ENCODE measurements around the gene RIPOR3.

GRCh38 chr20:50561379-50562078, 129.8 kb downstream of the RIPOR3 start:
- no peak for TF ChIP-seq CTCF (IDR thresholded peaks at IDR 0.05; ENCODE audit: low read depth, low read length, missing input control)
- TF ChIP-seq, protein P1, sequence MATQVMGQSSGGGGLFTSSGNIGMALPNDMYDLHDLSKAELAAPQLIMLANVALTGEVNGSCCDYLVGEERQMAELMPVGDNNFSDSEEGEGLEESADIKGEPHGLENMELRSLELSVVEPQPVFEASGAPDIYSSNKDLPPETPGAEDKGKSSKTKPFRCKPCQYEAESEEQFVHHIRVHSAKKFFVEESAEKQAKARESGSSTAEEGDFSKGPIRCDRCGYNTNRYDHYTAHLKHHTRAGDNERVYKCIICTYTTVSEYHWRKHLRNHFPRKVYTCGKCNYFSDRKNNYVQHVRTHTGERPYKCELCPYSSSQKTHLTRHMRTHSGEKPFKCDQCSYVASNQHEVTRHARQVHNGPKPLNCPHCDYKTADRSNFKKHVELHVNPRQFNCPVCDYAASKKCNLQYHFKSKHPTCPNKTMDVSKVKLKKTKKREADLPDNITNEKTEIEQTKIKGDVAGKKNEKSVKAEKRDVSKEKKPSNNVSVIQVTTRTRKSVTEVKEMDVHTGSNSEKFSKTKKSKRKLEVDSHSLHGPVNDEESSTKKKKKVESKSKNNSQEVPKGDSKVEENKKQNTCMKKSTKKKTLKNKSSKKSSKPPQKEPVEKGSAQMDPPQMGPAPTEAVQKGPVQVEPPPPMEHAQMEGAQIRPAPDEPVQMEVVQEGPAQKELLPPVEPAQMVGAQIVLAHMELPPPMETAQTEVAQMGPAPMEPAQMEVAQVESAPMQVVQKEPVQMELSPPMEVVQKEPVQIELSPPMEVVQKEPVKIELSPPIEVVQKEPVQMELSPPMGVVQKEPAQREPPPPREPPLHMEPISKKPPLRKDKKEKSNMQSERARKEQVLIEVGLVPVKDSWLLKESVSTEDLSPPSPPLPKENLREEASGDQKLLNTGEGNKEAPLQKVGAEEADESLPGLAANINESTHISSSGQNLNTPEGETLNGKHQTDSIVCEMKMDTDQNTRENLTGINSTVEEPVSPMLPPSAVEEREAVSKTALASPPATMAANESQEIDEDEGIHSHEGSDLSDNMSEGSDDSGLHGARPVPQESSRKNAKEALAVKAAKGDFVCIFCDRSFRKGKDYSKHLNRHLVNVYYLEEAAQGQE (IDR thresholded peaks at IDR 0.05): no peak
- no peak for TF ChIP-seq SP1 (IDR thresholded peaks at IDR 0.05)
- TF ChIP-seq, protein P2, sequence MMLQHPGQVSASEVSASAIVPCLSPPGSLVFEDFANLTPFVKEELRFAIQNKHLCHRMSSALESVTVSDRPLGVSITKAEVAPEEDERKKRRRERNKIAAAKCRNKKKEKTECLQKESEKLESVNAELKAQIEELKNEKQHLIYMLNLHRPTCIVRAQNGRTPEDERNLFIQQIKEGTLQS (IDR thresholded peaks at IDR 0.05): no peak
- TF ChIP-seq RXRA (IDR thresholded peaks at IDR 0.05): no peak
- TF ChIP-seq, protein P3, sequence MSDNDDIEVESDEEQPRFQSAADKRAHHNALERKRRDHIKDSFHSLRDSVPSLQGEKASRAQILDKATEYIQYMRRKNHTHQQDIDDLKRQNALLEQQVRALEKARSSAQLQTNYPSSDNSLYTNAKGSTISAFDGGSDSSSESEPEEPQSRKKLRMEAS (IDR thresholded peaks at IDR 0.05): no peak
- TF ChIP-seq JUND (IDR thresholded peaks at IDR 0.05): no peak
- no peak for TF ChIP-seq YY1 (IDR thresholded peaks at IDR 0.05)

Data from liver (tissue), 3 donors.